Inflammatory macrophage treated with lipopolysaccharide for 4 hours (primary cell): ENCODE data around the gene SASH1.
"Not testable (repeated sequence)": the region's sequence is repeated elsewhere in the genome, so short reads cannot be mapped to it uniquely, and the experiment has no call there.

Source experiments
- DNase-seq: peaks from one replicate; pipeline ENCODE4 v3.0.0-alpha.2; 2020

The SASH1 gene

GRCh38 chr6:148370176-148370575 lies 27.5 kb downstream of the SASH1 start:
- DNase-seq = peak; percentile 63

GRCh38 chr6:148374040-148374774 lies 31.6 kb downstream of the SASH1 start:
- DNase-seq = no peak

DNA sequence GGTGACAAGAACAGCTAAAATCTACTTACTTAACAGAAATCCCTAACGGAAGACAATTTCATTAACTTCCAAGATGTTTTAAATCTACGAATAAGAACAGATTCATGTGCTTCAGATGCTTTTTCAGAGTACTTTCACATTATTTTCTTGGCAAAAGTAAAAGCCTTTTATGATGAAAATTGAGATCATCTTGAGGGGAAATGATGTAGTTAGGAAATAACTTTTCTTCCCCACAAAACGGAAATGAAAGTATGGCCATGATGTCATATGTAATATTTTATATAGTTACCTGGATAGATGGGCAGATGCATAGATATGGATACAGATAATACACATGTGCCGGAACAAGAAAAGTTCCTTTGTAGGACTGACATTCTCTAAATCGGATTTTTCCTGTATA lies 32.8 kb downstream of the SASH1 start:
- peak; percentile 53 for DNase-seq

GRCh38 chr6:148379481-148379880 lies 36.8 kb downstream of the SASH1 start:
- DNase-seq = no peak

DNA sequence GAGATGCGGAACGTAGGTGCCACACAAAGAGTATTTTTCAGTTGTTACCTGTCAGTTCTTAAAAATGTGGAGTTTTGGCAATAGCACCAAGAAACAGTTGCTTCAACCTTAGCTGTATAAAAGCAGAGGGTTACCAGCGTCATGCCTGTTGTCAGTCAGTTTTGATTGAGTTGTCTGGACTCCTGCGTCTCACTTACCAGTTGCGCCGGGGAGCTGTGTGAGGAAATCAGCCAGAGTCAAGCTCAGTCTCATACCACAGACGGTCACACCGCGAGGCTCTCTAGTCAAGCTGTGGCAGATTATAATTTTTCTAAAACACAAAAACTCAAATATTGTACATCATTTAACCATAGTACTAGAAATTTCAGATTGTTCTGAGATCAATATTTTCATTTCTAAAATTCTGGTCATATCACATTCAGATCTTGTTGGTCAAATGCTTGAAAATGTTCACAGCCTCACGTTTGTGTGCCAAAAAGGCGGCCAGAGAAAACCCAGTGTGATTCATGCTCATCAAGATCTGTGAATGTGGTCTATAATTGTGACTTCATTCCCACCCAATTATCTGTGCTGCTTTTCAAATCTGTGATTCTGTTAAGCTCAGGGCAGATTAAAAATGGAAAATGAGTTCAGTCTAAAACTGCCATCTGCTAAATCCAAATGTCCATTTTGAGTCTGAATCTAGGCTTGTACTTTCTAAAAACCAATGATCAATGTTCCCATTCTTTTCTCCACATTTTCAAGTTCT lies 37.5 kb downstream of the SASH1 start:
- DNase-seq = no peak

DNA sequence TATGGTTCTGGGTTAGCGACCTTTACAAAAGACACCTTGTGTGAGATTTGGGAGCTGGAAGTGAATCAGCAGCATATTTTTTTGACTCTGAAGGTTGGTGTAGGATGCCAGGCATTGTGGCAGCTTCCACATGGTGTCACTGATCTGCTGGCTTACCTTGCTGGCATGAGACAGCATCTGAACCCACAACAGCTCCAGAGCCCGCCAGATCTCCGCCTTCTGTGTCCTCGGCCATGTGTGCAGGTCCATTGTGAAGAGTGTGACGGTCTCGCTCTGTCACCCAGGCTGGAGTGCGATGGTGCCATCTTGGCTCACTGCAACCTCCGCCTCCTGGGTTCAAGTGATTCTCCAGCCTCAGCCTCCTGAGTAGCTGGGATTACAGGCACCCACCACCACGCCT lies 39.4 kb downstream of the SASH1 start:
- DNase-seq = not testable (repeated sequence)

DNA sequence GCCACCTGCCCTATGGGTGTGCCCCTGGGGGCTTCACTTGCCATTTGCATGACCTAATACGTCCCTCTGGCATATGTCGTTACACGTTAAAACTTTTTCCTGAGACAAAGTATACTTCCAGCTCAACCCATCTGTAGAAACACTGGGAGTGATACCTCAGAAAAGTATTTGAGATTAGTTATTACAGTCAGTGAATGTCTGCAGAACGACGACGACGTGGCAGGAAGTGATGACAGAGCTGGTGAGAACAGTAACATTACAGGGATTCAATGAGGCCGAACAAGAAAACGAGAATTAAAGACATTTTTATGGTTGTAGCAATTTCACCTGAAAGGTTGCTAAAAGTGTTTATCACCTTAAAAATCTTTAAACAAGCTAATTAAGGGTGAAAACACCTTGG lies 40.2 kb downstream of the SASH1 start:
- no peak for DNase-seq

GRCh38 chr6:148383658-148384368 lies 41.2 kb downstream of the SASH1 start:
- peak; percentile 91 for DNase-seq

DNA sequence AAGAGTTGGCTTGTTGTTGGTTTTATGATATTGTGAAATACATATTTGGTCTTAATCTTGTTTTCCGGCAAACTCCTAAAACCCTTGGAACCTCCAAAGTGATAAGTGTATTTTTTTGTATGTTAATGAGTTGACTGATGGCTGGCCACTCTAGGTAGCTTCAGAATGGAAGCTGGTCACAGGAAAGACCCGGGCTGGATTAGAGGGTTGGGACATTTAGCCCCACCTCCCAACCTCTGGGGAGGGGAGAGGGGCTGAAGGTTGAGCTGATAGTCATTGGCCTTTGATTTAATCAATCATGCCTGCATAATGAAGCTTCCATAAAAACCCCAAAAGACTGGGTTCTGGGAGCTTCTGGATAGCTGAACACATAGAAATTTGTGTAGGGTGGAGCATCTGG lies 42.7 kb downstream of the SASH1 start:
- DNase-seq = no peak

GRCh38 chr6:148388521-148388920 lies 45.9 kb downstream of the SASH1 start:
- DNase-seq = peak; percentile 55

DNA sequence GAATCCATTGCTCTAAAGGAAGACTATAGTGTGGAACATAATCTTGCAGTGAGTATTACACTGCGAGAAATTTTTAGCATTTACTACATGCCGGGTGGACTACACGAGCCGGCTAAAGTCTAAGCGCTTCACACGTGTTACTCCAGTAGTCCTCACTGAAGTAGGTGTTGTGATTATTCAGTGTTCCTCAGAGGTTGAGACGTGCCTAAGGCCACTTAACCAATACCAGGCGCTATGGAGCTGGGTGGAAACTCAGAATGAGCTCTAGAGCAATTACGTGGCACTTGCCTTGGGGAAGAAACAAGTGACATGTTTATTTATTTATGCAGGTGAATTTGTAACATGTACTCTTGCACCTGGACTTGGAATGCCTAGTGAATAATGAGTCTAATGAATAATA lies 46.4 kb downstream of the SASH1 start:
- DNase-seq = no peak

- DNase-seq = no peak
These were observed 47.3 kb downstream of the SASH1 start for GRCh38 chr6:148389917-148390316.

DNA sequence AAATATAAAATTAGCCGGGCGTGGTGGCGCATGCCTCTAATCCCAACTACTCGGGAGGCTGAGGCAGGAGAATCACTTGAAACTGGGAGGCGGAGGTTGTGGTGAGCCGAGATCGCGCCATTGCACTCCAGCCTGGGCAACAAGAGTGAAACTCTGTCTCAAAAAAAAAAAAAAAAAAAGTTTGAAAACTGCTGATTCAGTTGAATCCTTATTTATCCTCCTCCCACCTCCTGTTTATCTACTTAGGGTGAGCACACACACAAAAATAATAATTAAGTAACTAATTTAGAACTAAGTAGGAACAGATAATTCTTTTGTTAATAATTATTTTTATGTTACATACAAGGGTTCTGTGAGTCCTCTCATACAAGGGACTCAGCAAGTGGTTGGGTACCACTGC lies 49.5 kb downstream of the SASH1 start:
- DNase-seq = not testable (repeated sequence)

DNA sequence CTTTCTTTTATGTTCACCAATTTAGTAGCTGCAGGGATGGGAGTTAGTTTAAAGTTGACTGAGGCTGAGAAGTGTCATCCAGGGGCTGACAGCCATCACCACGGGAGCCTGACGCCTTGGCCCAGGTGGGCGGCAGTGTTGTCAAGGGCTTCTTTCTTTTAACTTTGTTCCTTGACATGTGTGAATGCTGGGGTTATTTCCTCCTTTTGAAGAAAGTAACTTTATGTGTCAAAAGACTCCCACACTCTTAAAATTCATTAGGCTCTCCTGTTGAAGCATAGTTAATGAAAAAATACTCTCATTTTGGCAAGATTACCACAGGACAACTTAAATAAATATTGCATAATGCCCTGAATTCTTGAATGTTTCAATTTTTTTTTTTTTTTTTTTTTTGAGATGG lies 50.0 kb downstream of the SASH1 start:
- DNase-seq = peak; percentile 69

DNA sequence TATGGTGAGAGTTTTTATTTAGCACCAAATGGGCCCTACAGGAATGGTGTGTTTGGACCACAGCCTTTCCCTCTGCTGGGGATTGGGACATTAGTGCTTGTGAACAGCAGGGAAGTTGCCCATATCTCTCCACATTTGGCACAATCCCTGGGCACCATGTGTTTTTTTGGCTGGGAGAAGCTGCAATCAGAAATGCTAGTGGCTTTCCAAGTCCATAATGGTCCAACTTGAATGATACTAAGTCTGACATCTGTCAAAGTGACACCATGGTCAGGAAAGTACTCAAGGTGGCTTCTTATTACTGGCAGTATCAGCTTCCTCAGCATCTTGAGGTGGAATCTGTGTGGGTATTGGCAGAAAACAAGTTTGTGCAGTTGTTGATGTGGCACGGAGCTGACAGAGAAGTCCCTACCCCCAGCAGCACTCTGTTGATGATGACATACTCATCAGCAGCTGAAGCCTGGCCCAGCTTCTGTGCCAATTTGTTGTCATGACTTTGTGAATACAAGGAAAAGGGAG lies 53.0 kb downstream of the SASH1 start:
- DNase-seq = no peak

DNA sequence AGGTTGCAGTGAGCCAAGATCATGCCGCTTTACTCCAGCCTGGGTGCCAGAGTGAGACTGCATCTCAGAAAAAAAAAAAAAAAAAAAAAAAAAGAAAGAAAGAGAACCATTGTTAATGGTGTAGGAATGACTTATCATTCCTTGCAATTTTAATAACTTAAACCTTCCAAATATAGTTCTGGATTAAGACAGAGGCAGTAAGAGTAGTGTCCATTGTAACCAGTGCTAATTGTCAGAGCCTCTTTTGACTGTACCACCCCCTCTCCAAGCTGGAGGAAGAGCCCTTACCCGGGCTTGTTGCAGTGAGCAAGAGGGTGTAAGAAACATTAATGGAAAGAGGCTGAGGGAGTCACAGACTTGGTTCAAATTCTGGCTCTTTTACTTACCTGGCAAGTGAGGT lies 53.8 kb downstream of the SASH1 start:
- DNase-seq = no peak

- DNase-seq = no peak
These were observed 54.3 kb downstream of the SASH1 start for GRCh38 chr6:148396926-148397325.

GRCh38 chr6:148398244-148398643 lies 55.6 kb downstream of the SASH1 start:
- DNase-seq = no peak

- DNase-seq = no peak
These were observed 56.0 kb downstream of the SASH1 start for GRCh38 chr6:148398678-148399077.

DNA sequence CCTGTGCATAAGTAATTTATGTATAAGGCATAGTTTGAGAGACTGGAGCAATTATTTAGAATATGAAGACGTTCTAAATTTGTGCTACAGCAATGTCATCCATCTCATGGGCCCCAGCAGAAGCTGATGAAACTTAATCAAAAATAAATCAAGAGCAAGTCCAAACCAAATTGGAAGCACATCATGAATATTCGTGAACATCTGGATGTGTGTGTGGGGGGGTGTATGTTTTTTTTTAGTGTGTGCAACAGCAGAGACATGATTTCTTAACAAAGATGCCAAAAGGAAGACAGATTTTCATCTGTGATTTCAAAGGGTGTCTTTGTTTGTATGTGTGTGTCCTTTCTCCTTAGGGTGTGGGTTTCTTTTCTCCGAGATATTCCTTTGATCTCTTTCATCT lies 58.9 kb downstream of the SASH1 start:
- no peak for DNase-seq

- no peak for DNase-seq
These were observed 61.9 kb downstream of the SASH1 start for GRCh38 chr6:148404456-148405054.

DNA sequence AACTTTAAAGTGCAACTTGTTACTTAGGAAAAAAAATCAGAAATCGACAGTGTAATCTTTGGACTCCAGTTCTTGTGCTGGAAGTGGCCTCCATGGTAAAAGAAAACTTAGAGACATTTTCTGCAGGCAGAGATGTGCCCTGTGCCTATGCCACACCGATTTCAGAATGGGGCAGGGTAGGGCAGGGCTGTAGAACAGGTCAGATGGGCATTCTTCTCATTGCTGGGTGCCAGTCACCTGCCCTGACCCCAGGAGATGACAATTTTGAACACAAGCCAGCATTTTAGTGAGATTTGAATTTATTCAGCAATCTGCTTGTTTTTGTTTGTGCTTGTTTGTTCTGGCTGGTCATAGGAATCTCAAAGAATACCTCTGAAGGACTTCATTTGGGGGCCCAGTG lies 63.3 kb downstream of the SASH1 start:
- DNase-seq = no peak
